HEK293 (cell line): ENCODE measurements around the gene AFF2.

Source experiments
- CTCF ChIA-PET: fragments of 350-600 bp; formaldehyde crosslinking; extraction: SDS; loops from one replicate; lab custom pipeline; 2021; ENCODE audit warnings: antibody characterized with exemption; lab: Yijun Ruan, JAX
- POLR2A ChIA-PET: fragments of 300-600 bp; formaldehyde crosslinking; extraction: SDS; loops from one replicate; lab custom pipeline; 2020; ENCODE audit warnings: antibody characterized with exemption, inconsistent platforms; lab: Yijun Ruan, JAX
- H3K27ac ChIP-seq: fragments of 200-500 bp; sonication (Bioruptor generic); 2 replicates; pipeline ENCODE4 v1.5.1; 2014; ENCODE audit warnings: low read depth, low read length, control low read depth, inconsistent platforms; ENCODE audit errors: extremely low read depth
- H3K36me3 ChIP-seq, 2 experiments: fragments of 200-500 bp in 1 of 2; sonication (Bioruptor generic) in 1 of 2; 1 replicate in 1 of 2; 2 replicates in 1 of 2; pipeline ENCODE4 v1.5.1; 2014 to 2017; ENCODE audit warnings: inconsistent platforms in 2 of 2, low read length in 2 of 2; ENCODE audit not compliant: control insufficient read depth in 2 of 2, insufficient read depth in 1 of 2
- H3K4me1 ChIP-seq: fragments of 200-500 bp; sonication (Bioruptor generic); 2 replicates; pipeline ENCODE4 v1.5.1; 2014; ENCODE audit warnings: mild to moderate bottlenecking, low read length, inconsistent platforms; ENCODE audit not compliant: control insufficient read depth, insufficient read depth
- H3K4me3 ChIP-seq: 2 replicates; pipeline ENCODE4 v1.5.1; 2011; ENCODE audit warnings: low read depth, mild to moderate bottlenecking, control low read depth, low read length, moderate library complexity
- H3K9me3 ChIP-seq: fragments of 200-500 bp; sonication (Bioruptor generic); 2 replicates; pipeline ENCODE4 v1.5.1; 2014; ENCODE audit warnings: low read depth, low read length, inconsistent platforms; ENCODE audit not compliant: control insufficient read depth, insufficient read depth
- AEBP2 ChIP-seq: fragments of 450-650 bp; formaldehyde crosslinking; IDR thresholded peaks from 2 replicates; pipeline ENCODE4 v1.5.1; 2016; ENCODE audit warnings: missing biosample characterization, missing genetic modification characterization, borderline replicate concordance
- INSM2 ChIP-seq: fragments of 450-650 bp; formaldehyde crosslinking; IDR thresholded peaks from 2 replicates; pipeline ENCODE4 v1.5.1; 2016; ENCODE audit warnings: missing biosample characterization, missing genetic modification characterization
- KLF17 ChIP-seq: fragments of 450-650 bp; formaldehyde crosslinking; IDR thresholded peaks from 2 replicates; pipeline ENCODE4 v1.5.1; 2016; ENCODE audit warnings: missing biosample characterization, missing genetic modification characterization
- PATZ1 ChIP-seq: fragments of 450-650 bp; formaldehyde crosslinking; IDR thresholded peaks from 2 replicates; pipeline ENCODE4 v1.5.1; 2016; ENCODE audit warnings: missing biosample characterization, missing genetic modification characterization
- PRDM1 ChIP-seq: fragments of 450-650 bp; formaldehyde crosslinking; IDR thresholded peaks from 2 replicates; pipeline ENCODE4; 2016; ENCODE audit warnings: missing biosample characterization, missing genetic modification characterization
- SCRT1 ChIP-seq: fragments of 450-650 bp; formaldehyde crosslinking; IDR thresholded peaks from 2 replicates; pipeline ENCODE4 v1.5.1; 2016; ENCODE audit warnings: missing biosample characterization, missing genetic modification characterization, borderline replicate concordance
- SP2 ChIP-seq: fragments of 450-650 bp; formaldehyde crosslinking; IDR thresholded peaks from 2 replicates; pipeline ENCODE4 v1.5.1; 2016; ENCODE audit warnings: missing biosample characterization, missing genetic modification characterization
- TSHZ1 ChIP-seq: fragments of 450-650 bp; formaldehyde crosslinking; IDR thresholded peaks from 2 replicates; pipeline ENCODE4 v1.5.1; 2016; ENCODE audit warnings: missing biosample characterization, missing genetic modification characterization, borderline replicate concordance
- WT1 ChIP-seq: fragments of 450-650 bp; formaldehyde crosslinking; IDR thresholded peaks from 2 replicates; pipeline ENCODE4 v1.5.1; 2016; ENCODE audit warnings: missing biosample characterization, missing genetic modification characterization
- ZFHX2 ChIP-seq: fragments of 450-650 bp; formaldehyde crosslinking; conservative IDR thresholded peaks from 2 replicates; pipeline ENCODE4 v1.5.1; 2016; ENCODE audit warnings: missing biosample characterization, missing genetic modification characterization
- ZNF133 ChIP-seq: fragments of 450-650 bp; formaldehyde crosslinking; IDR thresholded peaks from 2 replicates; pipeline ENCODE4 v1.5.1; 2016; ENCODE audit warnings: missing biosample characterization, missing genetic modification characterization
- ZNF18 ChIP-seq: fragments of 450-650 bp; formaldehyde crosslinking; IDR thresholded peaks from 2 replicates; pipeline ENCODE4 v1.5.1; 2016; ENCODE audit warnings: missing biosample characterization, missing genetic modification characterization
- ZNF202 ChIP-seq: fragments of 450-650 bp; formaldehyde crosslinking; IDR thresholded peaks from 2 replicates; pipeline ENCODE4 v1.5.1; 2016; ENCODE audit warnings: missing biosample characterization, missing genetic modification characterization, borderline replicate concordance
- ZNF214 ChIP-seq: fragments of 450-650 bp; formaldehyde crosslinking; IDR thresholded peaks from 2 replicates; pipeline ENCODE4 v1.5.1; 2017; ENCODE audit warnings: missing biosample characterization, mild to moderate bottlenecking, missing genetic modification characterization, borderline replicate concordance
- ZNF292 ChIP-seq: fragments of 450-650 bp; formaldehyde crosslinking; IDR thresholded peaks from 2 replicates; pipeline ENCODE4 v1.5.1; 2016; ENCODE audit warnings: low read depth, missing biosample characterization, missing genetic modification characterization, borderline replicate concordance
- ZNF416 ChIP-seq: fragments of 450-650 bp; formaldehyde crosslinking; IDR thresholded peaks from 2 replicates; pipeline ENCODE4 v1.5.1; 2016; ENCODE audit warnings: missing biosample characterization, missing genetic modification characterization
- ZNF585B ChIP-seq: fragments of 450-650 bp; formaldehyde crosslinking; IDR thresholded peaks from 2 replicates; pipeline ENCODE4 v1.5.1; 2016; ENCODE audit warnings: missing biosample characterization, missing genetic modification characterization
- ZNF610 ChIP-seq: fragments of 450-650 bp; formaldehyde crosslinking; IDR thresholded peaks from 2 replicates; pipeline ENCODE4 v1.5.1; 2016; ENCODE audit warnings: missing biosample characterization, missing genetic modification characterization, borderline replicate concordance
- ZNF629 ChIP-seq: fragments of 450-650 bp; formaldehyde crosslinking; IDR thresholded peaks from 2 replicates; pipeline ENCODE4 v1.5.1; 2017; ENCODE audit warnings: missing biosample characterization, missing genetic modification characterization
- ZNF670 ChIP-seq: fragments of 450-650 bp; formaldehyde crosslinking; IDR thresholded peaks from 2 replicates; pipeline ENCODE4 v1.5.1; 2016; ENCODE audit warnings: missing biosample characterization, missing genetic modification characterization, low read depth
- ZSCAN4 ChIP-seq: fragments of 450-650 bp; formaldehyde crosslinking; IDR thresholded peaks from 2 replicates; pipeline ENCODE4 v1.5.1; 2017; ENCODE audit warnings: missing biosample characterization, missing genetic modification characterization

The AFF2 gene

GRCh38 chrX:149006235-149006634 is 505.8 kb downstream of the AFF2 start:
- TF ChIP-seq SCRT1 (tag by site-specific recombination) (no peak), ZNF585B (no peak), ZNF292 (tag by site-specific recombination) (no peak), ZNF416 (tag by site-specific recombination) (no peak), ZNF629 (no peak), ZNF214 (tag by site-specific recombination) (no peak), ZNF202 (no peak), ZNF18 (no peak), ZNF670 (tag by site-specific recombination) (no peak), AEBP2 (tag by site-specific recombination) (no peak), PATZ1 (no peak), KLF17 (no peak), WT1 (tag by site-specific recombination) (no peak), ZSCAN4 (tag by site-specific recombination) (no peak), PRDM1 (tag by site-specific recombination) (no peak)
- ChIA-PET POLR2A (no interaction called here), CTCF (interaction anchor here (1.5 kb wide), 1 partner anchor 280 kb away, joined by 4 read pairs; no protein-coding TSS in a partner anchor)
- Histone ChIP-seq H3K4me3 (no peak overlapping the region), H3K36me3 (no peaks in the 10 kb centered on the region), H3K4me1 (peaks cover 19% of the 10 kb centered on the region), H3K27ac (no peak overlapping the region), H3K9me3 (no peaks in the 10 kb centered on the region)

GRCh38 chrX:149007423-149007822 is 507.0 kb downstream of the AFF2 start:
- Histone ChIP-seq H3K4me1 (peaks cover 19% of the 10 kb centered on the region), H3K9me3 (no peaks in the 10 kb centered on the region), H3K27ac (no peak overlapping the region), H3K36me3 (no peaks in the 10 kb centered on the region), H3K4me3 (no peak overlapping the region)
- ChIA-PET POLR2A (no interaction called here), CTCF (no interaction called here)
- TF ChIP-seq SP2 (tag by site-specific recombination) (no peak), ZNF133 (no peak), ZFHX2 (no peak), INSM2 (tag by site-specific recombination) (no peak), TSHZ1 (no peak), ZNF610 (no peak)
